OCI-LY7 (cell line): Measurements from ENCODE around the gene TMEM181. TPM values are rescaled to one million over a fixed set of nuclear protein-coding genes. Genes with fewer than 3 reads are reported as not detected.

Experiments used
- BruUV-seq: library from RNA; stranded (reverse); fragments of 400-500 nt; replicated peaks from 2 replicates; lab custom pipeline; 2021; lab: Mats Ljungman, UMichigan
- CTCF ChIA-PET: fragments of 300-600 bp; sonication (Branson Sonifier 250); formaldehyde crosslinking; loops from one replicate; lab custom pipeline; 2022; ENCODE audit warnings: antibody characterized with exemption; ENCODE audit not compliant: unreplicated experiment; lab: Charles Lee
- POLR2A ChIA-PET: fragments of 300-600 bp; sonication (Branson Sonifier 250); formaldehyde crosslinking; loops from one replicate; lab custom pipeline; 2022; ENCODE audit warnings: antibody characterized with exemption; lab: Charles Lee
- DNase-seq: peaks from one replicate; pipeline ENCODE4 v3.0.0-alpha.2; 2015; ENCODE audit warnings: low spot score
- H2AFZ ChIP-seq: fragments of 200-600 bp; sonication (generic), shearing (Covaris generic); 2 replicates; pipeline ENCODE4 v1.6.1; 2014; ENCODE audit warnings: mild to moderate bottlenecking, antibody characterized with exemption, low read length, moderate library complexity
- H3K27ac ChIP-seq: fragments of 200-600 bp; sonication (generic); 2 replicates; pipeline ENCODE4 v1.5.1; 2014; ENCODE audit warnings: mixed run types, low read depth, mild to moderate bottlenecking, moderate library complexity, low read length, inconsistent platforms; ENCODE audit not compliant: poor library complexity, severe bottlenecking
- H3K36me3 ChIP-seq: fragments of 200-600 bp; sonication (generic); 2 replicates; pipeline ENCODE4 v1.6.1; 2014; ENCODE audit warnings: mild to moderate bottlenecking, antibody characterized with exemption, low read length, moderate library complexity, mixed read lengths; ENCODE audit not compliant: insufficient read depth
- H3K4me1 ChIP-seq: fragments of 200-600 bp; sonication (generic); 2 replicates; pipeline ENCODE4 v1.5.1; 2014; ENCODE audit warnings: mild to moderate bottlenecking, low read length; ENCODE audit not compliant: insufficient read depth, poor library complexity, severe bottlenecking
- H3K4me2 ChIP-seq: fragments of 200-600 bp; sonication (generic); 2 replicates; pipeline ENCODE4 v1.6.1; 2014; ENCODE audit warnings: mild to moderate bottlenecking, low read length
- H3K4me3 ChIP-seq: fragments of 200-600 bp; sonication (generic); 2 replicates; pipeline ENCODE4 v1.5.1; 2014; ENCODE audit warnings: mild to moderate bottlenecking, low read depth, low read length; ENCODE audit not compliant: poor library complexity, severe bottlenecking
- H3K79me2 ChIP-seq: fragments of 200-600 bp; sonication (generic); 2 replicates; pipeline ENCODE4 v1.6.1; 2016; ENCODE audit warnings: low read depth, mild to moderate bottlenecking, low read length, moderate library complexity, mixed read lengths; ENCODE audit not compliant: insufficient read depth
- H3K9me2 ChIP-seq: fragments of 200-600 bp; sonication (generic); 2 replicates; pipeline ENCODE4 v1.6.1; 2016; ENCODE audit warnings: mild to moderate bottlenecking, low read length, mixed read lengths; ENCODE audit not compliant: insufficient read depth
- H3K9me3 ChIP-seq: fragments of 200-600 bp; sonication (generic); 2 replicates; pipeline ENCODE4 v1.6.1; 2014; ENCODE audit warnings: mild to moderate bottlenecking, mixed run types, low read length, mixed read lengths
- H4K20me1 ChIP-seq: fragments of 200-600 bp; sonication (generic); 2 replicates; pipeline ENCODE4 v1.6.1; 2014; ENCODE audit warnings: mild to moderate bottlenecking, antibody characterized with exemption, low read length, moderate library complexity, mixed read lengths; ENCODE audit not compliant: insufficient read depth
- EZH2phosphoT487 ChIP-seq: fragments of 200-600 bp; sonication (generic); IDR thresholded peaks from 2 replicates; pipeline ENCODE4 v1.6.1; 2018; ENCODE audit warnings: low read depth, borderline replicate concordance, mild to moderate bottlenecking, mixed run types, antibody characterized with exemption, low read length, moderate library complexity, mixed read lengths
- intact Hi-C: fragments of 100-400 bp; cut with micrococcal nuclease; formaldehyde crosslinking; loops from one replicate; pipeline ENCODE4 v1.10.0; 2022; ENCODE audit not compliant: unreplicated experiment
- total RNA-seq, 2 experiments: library from RNA; depleted of rRNA in 1 of 2; stranded (reverse); fragments of >200 nt in 1 of 2; shearing (Covaris generic) in 1 of 2; gene quantifications; 2 replicates each; pipeline ENCODE4 v1.2.3, GENCODE V29; 2014 to 2022
- TF ChIP-seq, protein P1 (sequence below): fragments of 200-600 bp; sonication (generic); conservative IDR thresholded peaks from 2 replicates; pipeline ENCODE4 v1.5.1; 2014; ENCODE audit warnings: mild to moderate bottlenecking, antibody characterized with exemption, low read length, moderate library complexity, mixed read lengths

Gene TMEM181
- total RNA-seq, 2 experiments from 2014 or later, result 8.0 to 12.5 TPM

DNA sequence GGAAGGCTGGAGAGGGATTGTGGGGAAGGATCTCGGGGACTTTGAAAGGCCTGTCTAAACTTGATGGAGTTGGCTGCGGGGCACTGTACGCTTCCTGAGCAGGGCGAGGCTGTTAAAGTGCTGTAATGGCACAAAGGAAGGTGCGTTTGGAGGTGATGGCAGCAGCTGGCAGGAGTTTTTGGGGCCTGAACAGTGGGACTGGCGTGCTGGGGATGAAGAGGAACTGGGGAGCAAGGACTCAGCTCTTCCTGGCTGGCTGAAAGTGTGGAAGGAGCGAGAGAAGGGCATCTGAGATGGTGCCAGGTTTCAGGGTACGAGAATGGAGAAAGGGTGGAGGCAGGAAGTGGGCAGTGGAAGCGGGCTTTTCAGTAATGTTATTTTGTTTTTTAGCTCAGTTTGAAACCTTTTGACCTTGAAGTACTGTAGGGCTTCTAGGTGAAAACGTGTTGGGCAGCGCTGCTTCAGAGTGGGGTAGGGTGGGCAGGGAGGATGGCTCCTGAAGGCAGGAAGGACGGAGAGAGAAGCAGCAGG is 8.0 kb downstream of the TMEM181 start:
- Histone ChIP-seq H3K4me3 (no peak overlapping the region), H3K79me2 (no peaks in the 10 kb centered on the region), H3K9me3 (no peaks in the 10 kb centered on the region), H2AFZ (no peak overlapping the region), H3K9me2 (no peaks in the 10 kb centered on the region), H3K36me3 (no peaks in the 10 kb centered on the region), H4K20me1 (no peaks in the 10 kb centered on the region; the same call in 1 of the 2 replicates), H3K27ac (no peak overlapping the region), H3K4me2 (no peak overlapping the region), H3K4me1 (no peaks in the 10 kb centered on the region)
- no peak for TF ChIP-seq EZH2phosphoT487
- TF ChIP-seq, protein P1, sequence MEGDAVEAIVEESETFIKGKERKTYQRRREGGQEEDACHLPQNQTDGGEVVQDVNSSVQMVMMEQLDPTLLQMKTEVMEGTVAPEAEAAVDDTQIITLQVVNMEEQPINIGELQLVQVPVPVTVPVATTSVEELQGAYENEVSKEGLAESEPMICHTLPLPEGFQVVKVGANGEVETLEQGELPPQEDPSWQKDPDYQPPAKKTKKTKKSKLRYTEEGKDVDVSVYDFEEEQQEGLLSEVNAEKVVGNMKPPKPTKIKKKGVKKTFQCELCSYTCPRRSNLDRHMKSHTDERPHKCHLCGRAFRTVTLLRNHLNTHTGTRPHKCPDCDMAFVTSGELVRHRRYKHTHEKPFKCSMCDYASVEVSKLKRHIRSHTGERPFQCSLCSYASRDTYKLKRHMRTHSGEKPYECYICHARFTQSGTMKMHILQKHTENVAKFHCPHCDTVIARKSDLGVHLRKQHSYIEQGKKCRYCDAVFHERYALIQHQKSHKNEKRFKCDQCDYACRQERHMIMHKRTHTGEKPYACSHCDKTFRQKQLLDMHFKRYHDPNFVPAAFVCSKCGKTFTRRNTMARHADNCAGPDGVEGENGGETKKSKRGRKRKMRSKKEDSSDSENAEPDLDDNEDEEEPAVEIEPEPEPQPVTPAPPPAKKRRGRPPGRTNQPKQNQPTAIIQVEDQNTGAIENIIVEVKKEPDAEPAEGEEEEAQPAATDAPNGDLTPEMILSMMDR, result no peak
- intact Hi-C loops, result no loop called here
- no TSS peak for BruUV-seq
- ChIA-PET CTCF (interaction anchor here (0.6 to 0.7 kb wide), 2 partner anchors 22 to 303 kb away, joined by 15 to 19 read pairs; no protein-coding TSS in a partner anchor), POLR2A (interaction anchor here (0.5 to 1.1 kb wide), 3 partner anchors 14 to 474 kb away, joined by 3 read pairs; no protein-coding TSS in a partner anchor)
- no peak for DNase-seq

DNA sequence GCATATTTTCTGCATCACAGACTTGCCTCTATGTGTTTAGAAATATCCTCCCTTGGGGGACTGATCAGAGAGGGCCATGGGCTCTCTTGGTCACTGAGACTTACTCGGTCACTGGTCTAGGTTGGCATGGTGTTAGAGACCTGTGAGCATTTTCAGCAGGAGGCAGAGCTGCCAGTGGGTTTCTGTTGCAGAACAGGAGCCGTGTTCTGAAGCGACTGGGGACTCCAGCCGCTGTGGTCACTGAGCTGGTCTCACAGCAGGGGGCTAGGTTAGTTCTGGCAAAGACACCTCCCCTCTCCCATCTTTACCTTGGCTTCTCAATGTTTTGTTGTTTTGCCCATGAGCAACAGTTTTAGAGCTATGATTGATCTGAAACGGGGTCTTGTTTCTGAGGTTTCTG is 8.7 kb downstream of the TMEM181 start:
- Histone ChIP-seq H3K27ac (no peak overlapping the region), H3K9me3 (no peaks in the 10 kb centered on the region), H3K79me2 (no peaks in the 10 kb centered on the region), H3K9me2 (no peaks in the 10 kb centered on the region), H4K20me1 (no peaks in the 10 kb centered on the region; the same call in 1 of the 2 replicates), H3K4me3 (no peak overlapping the region), H3K36me3 (no peaks in the 10 kb centered on the region), H2AFZ (no peak overlapping the region), H3K4me2 (no peak overlapping the region), H3K4me1 (no peaks in the 10 kb centered on the region)
- POLR2A ChIA-PET, result interaction anchor here (0.7 to 1.1 kb wide), 2 partner anchors 13 to 959 kb away, joined by 3 to 4 read pairs; no protein-coding TSS in a partner anchor
- no TSS peak for BruUV-seq
- CTCF ChIA-PET, result no interaction called here
- TF ChIP-seq, protein P1, result no peak
- no peak for TF ChIP-seq EZH2phosphoT487
- no peak for DNase-seq
- intact Hi-C loops, result no loop called here

DNA sequence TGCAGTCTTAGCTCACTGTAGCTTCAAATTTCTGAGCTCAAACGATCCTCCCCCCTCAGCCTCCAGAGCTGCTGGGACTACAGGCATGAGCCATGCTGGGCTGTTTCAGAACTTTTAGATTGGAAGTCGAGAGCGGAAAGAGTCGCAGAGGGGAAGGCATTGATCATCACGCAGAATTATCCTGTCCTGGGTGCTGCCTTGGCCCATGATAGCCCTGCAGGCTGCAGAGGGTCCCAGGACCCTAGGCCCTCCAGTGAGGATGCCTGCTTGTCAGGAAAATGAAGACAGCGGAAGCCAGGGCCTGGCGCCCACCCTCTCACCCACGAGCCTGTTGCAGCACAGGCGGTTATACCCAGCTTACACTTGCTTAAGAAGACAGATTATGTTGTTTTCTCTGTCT is 9.1 kb downstream of the TMEM181 start:
- no peak overlapping the region for H2AFZ ChIP-seq
- H3K4me2 ChIP-seq, result no peak overlapping the region
- intact Hi-C loops, result no loop called here
- CTCF ChIA-PET, result no interaction called here
- POLR2A ChIA-PET, result interaction anchor here (0.7 to 1.1 kb wide), 2 partner anchors 12 to 959 kb away, joined by 3 to 4 read pairs; no protein-coding TSS in a partner anchor
- TF ChIP-seq, protein P1, result no peak
- TF ChIP-seq EZH2phosphoT487, result no peak
- no peaks in the 10 kb centered on the region for H3K4me1 ChIP-seq
- BruUV-seq, result no TSS peak
- DNase-seq, result no peak
- no peaks in the 10 kb centered on the region for H3K9me3 ChIP-seq
- no peak overlapping the region for H3K4me3 ChIP-seq
- no peaks in the 10 kb centered on the region for H3K9me2 ChIP-seq
- H4K20me1 ChIP-seq, result no peaks in the 10 kb centered on the region; the same call in 1 of the 2 replicates
- 0 out of 2 replicates have a peak, but pooled peaks cover under 1% of the 10 kb centered on the region for H3K36me3 ChIP-seq
- no peaks in the 10 kb centered on the region for H3K79me2 ChIP-seq
- H3K27ac ChIP-seq, result no peak overlapping the region
